Inflammatory macrophage (primary cell): ENCODE data around the gene DIS3L2.
"Not testable (repeated sequence)": the region's sequence is repeated elsewhere in the genome, so short reads cannot be mapped to it uniquely, and the experiment has no call there.

ENCODE experiments used
- DNase-seq, 2 donors: peaks; one replicate each; pipeline ENCODE4 v3.0.0-alpha.2; 2020 to 2022

Gene DIS3L2

DNA sequence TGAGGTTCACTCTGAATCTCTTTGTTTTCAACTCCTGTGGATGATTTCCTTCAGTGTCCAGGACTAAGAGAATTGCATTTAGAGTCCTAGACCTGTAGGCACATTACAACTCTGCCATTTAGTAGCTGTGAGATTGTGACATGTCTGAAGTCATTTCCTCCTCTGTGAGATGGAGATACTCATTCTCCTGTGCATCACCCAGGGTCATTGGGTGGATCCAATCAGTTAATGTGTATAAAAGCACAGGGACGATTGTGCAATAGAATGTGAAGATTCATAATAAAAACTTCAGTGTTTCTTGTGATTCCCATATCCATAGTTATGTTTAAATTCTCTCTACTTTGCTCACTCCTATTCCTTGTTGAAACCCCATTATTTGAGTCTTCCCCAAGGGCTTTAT lies 113.6 kb downstream of the DIS3L2 start:
- peak; percentile 23 to 44 for DNase-seq

DNA sequence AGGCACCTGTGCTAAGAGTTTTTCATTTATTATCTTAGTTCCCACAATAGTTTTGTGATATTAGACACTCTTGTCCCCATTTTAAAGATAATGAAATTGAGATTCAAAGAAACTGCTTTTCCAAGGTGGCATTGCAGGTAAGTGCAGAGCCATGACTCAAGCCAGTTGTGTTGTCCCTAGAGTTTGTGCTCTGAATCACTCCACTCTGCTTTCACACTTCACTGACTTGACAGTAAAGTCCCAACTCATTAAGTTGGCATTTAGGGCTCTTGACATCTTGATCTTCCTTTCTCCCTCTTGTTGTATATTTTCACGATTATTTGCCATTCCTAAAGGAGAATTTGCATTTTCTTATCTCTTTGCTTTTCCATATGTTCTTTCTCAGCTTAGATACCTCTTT lies 114.3 kb downstream of the DIS3L2 start:
- DNase-seq: no peak

DNA sequence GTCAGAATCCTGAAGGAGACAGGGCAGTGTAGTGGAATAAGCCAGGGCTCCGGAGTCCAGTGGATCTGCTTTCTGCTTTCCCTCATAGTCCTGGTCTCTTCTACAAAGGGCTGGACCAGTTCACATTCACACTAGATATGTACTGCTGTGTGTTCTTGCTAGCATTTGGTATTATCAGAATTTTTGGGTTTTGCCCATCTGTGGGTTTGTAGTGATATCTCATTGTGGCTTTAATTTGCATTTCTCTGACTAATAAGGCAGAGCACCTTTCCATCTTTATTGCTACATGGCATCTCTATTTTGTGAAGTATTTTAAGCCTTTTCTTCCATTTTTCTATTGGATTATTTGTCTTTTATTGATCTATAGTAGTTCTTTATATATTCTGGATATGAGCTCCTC lies 114.8 kb downstream of the DIS3L2 start:
- DNase-seq: no peak

DNA sequence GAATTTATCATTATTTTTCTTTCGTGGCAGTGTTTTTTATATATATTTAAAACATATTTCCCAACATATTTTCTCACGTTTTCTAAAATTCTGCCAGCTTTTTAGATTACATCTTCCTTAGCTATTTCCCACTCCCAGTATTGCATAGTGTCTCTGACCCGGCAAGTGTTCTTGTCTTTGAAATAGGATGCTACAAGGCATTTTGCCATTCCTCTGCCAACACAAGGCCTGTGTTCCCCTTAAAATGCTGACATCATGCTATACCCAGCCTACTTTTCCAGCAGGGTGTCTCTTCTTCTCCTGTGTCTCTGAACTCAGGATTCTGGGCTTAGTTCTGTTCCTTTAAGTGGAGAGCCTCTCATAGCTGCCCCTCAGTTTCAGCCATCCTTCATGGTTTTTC lies 115.2 kb downstream of the DIS3L2 start:
- no peak for DNase-seq

DNA sequence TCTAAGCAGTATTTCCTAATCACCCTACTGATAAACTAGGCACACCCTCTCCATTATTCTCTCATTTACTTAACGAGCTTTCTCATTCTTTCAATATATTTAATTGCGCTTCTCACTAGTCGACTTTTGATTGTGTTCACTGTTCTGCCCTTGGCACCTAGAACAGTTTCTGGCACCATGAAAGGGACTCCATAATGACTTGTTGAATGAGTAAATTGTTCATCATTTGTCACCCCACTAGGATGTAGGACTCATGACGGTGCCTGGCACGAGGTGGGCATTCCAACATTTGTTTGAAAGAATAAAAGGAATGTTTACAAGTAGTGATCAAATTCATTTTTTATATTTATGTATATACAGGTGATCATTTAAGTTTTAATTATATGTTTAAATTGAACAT lies 123.7 kb downstream of the DIS3L2 start:
- no peak for DNase-seq

DNA sequence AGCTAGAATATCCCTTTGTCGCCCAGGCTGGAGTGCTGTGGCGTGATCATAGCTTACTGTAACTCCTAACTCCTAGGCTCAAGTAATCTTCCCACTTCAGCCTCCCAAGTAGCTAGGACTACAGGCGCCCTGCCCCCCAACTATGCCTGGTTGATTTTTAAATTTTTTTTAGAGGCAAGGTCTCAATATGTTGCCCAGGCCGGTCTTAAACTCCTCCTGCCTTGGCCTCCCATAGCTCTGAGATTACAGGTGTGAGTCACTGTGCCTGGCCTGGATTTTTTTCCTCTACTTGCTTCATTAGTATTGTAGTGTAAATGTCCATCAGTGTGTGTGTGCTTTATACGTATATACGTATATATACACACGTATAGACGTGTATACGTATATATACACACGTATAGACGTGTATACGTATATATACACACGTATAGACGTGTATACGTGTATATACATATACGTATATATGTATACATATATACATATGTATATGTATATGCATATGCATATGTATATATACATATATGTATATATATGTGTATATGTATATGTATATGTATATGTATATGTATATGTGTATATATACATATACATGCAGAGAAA lies 124.4 kb downstream of the DIS3L2 start:
- no peak for DNase-seq

DNA sequence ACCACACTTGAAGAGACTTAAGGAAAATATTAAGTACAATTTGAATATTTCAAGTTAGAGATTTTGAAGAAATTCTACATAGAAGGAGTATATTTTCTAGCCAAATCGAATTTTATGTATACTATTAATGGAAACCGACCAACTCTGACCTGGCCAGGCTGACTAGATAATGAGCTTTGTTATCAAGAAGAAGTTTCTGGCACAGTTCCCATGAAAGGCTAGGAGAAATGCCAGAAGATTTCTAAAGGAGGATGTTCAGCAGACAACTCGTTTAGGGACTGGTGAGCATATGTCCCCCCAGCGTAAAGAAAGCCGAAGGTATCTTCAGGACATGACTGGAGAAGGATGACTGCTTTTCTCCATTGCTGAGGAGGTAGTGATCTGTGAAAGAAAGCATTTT lies 127.3 kb downstream of the DIS3L2 start:
- DNase-seq: no peak

DNA sequence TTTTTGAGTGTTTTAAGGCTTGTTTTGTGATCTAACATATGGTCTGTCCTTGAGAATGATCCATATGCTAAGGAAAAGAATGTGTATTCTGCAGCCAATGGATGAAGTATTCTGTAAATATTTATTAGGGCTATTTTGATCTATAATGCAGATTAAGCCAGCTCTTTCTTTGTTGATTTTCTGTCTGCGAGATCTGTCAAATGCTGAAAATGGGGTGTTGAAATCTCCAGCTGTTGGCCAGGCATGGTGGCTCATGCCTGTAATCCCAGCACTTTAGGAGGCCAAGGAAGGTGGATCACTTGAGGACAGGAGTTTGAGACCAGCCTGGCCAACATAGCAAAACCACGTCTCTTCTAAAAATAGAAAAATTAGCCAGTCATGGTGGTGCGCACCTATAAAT lies 132.7 kb downstream of the DIS3L2 start:
- DNase-seq: no peak

DNA sequence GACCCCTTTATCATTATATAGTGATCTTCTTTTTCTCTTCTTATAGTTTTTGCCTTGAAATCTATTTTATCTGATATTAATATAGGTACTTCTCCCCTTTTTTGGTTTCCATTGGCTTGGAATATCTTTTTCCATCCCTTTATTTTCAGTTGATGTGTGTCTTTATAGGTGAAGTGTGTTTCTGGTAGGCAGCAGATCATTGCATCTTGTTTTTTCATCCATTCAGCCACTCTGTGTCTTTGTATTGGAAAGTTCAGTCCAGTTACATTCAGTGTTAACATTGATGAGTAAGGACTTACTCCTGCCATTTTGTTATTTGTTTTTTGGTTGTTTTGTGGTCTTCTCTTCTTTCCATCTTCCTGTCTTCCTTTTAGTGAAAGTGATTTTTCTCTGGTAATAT lies 133.4 kb downstream of the DIS3L2 start:
- DNase-seq: no peak

DNA sequence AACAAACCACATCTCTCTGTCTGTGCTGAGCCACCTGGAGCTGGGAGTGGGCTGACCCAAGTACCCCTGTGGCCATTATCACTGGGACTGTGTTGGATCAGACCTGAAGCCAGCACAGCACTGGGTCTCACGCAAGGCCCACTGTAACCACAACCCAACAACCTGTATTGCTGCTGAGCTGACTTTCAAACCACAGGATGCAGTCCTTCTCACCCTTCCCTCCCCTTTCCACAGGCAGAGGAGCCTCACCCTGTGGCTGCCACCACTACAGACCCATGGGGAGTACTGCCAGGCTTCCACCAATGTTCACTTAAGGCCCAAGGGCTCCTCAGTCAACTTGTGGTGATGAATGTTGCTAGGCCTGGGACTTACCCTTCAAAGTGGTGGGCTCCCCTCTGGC lies 135.7 kb downstream of the DIS3L2 start:
- no peak for DNase-seq

DNA sequence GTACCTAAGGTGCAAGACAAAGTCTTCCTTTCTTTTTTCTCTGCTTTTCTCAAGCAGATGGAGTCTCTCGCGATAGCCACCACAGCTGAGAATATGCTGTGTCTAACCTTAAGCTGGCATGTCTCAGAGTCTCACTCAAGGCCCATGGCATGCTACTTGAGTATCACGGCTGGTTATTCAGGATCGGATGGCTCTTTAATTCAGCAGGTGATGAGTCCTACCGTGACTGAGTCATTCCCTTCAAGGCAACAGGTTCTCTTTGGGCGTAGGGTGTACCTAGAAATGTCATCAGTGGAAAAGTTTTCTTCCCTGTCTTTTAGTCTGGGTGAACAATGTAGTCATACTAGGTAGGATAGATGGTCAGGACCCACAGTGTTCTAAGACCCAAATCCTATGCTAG lies 136.2 kb downstream of the DIS3L2 start:
- no peak for DNase-seq

DNA sequence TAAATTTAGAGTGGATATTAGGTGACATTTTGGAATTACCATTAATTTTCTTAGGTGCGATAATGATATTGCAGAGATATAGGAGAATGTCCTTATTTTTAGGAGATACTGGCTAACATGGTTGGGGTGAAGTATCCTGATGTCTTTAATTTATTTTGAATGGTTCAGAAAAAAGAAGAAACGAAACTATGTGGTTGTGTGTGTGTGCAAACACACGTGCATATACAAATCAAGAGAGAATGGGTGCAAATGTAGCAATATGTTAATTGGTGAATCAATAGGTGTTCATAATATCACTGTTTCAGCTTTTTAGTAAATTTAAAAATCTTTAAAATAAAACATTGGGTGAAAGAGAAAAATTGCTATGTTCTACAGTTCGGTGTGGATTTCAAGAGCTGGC lies 140.9 kb downstream of the DIS3L2 start:
- DNase-seq: no peak

DNA sequence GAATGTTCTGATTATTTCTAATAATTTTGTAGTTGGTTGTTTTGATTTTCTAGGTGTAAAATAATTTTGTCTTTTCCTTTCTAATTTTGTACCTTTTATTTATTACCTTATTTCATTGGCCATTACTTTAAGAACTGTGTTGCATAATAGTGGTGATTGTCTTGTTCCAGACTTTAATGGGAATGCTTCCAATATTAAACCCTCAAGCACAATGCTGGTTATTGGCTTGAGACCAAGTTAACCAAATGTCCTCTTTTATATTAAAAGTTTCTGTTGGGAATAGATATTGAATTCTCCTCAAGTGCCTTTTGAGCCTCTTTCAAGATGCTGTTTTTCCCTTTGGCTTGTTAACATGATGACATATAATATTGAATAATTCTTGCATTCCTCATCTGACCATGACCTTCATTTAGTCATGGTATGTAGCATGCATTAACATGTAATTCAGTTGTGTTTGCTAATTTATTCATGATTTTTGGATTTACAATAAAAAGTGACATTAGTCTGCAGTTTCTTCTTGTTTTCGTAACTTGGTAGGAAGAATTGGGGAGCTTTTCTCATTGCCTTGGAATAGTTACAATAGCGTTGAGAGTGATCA lies 141.7 kb downstream of the DIS3L2 start:
- no peak for DNase-seq

DNA sequence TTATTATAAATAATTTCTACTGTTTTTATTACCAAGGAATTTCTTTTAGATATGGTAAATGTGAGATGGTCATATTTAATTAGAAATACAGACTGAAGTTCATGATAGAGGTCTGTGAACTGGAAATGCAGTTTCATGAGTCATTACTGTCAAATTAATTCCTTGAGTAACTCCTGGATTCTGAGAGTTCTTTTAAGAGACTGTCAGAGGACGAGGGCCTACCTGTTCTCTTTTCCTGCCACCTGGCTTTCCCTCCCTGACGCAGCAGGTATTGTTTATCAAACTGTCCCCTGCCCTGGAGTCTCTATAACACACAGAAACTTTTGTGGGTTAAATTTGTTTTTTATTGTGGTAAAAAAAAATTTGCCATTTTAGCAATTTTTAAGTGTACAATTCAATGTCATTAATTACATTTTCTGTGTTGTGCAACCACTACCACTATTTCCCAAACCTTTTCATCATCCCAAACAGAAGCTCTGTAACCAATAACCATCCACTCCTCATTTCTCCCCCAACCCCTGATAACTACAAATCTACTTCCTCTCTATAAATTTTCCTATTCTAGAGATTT lies 142.6 kb downstream of the DIS3L2 start:
- no peak for DNase-seq

DNA sequence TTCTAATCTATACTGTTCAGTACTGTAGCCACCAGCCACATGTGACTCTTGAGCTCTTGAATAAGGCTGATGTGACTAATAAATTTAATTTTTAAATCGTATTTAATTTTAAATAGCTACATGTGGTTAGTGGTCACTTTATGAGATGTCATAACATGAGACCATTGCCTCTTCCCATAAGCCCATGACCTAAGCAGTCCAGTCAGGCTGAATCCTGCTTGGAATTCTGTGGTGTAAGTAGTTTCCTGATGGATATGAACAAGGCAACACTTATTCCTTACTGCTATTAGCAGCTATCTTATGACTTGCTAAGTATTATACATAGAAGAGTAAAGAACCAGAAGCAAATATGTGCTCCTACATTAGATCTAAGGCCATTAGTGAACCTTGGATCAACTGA lies 150.0 kb downstream of the DIS3L2 start:
- DNase-seq: no peak

DNA sequence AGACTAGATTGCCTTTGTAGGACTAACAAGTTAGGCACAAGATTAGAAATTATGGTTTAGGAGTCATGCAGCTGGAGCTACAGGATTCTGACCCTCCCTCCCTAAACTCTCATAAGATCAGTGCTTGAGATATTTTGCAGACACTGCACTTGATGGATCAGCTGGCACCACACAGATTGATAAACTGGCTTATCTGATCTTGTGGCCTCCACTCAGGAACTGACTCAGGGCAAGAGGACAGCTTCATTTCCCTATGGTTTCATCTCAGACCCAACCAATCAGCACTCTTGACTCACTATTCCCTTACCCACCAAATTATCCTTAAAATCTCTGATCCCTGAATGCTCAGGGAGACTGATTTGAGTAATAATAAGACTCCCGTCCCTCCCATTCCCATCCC lies 152.3 kb downstream of the DIS3L2 start:
- no peak for DNase-seq

DNA sequence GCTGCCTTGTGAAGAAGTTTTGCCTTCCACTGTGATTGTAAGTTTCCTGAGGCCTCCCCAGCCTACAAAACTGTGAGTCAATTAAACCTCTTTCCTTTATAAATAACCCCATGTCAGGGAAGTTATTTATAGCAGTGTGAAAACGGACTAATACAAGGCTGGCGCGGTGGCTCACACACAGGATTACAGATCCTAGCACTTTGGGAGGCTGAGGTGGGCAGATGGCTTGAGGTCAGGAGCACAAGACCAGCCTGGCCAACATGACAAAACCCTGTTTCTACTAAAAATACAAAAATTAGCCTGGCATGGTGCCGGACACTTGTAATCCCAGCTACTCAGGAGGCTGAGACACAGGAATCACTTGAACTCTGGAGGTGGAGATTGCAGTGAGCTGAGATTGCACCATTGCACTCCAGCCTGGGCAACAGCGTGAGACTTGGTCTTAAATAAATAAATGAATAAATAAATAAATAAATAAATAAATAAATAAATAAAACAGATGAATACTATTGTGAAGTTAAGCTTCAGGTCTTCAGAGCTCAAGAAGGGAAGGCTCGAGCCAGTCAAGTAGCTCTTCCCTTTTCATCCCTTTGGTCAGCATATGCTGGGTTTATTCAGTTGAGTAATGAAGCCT lies 154.3 kb downstream of the DIS3L2 start:
- not testable (repeated sequence) for DNase-seq

DNA sequence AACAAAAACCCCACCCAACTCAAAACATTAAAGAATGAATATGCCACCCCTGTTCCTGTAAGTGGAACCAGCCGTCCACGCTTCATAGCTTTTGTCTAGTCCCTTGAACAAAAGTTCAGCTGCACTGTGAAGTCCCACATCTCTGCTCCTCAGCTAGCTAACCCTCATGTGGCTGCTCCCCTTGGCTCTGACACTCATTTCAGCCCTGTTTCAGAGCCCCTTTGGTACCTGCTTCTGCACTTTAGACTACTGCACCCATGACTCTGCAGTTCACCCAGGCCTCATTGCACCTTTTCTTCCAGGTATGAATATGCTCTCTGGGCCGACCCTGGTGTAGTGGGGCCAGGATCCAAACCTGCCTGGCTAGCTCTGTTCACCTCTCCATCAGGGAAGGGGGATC lies 155.3 kb downstream of the DIS3L2 start:
- no peak for DNase-seq

DNA sequence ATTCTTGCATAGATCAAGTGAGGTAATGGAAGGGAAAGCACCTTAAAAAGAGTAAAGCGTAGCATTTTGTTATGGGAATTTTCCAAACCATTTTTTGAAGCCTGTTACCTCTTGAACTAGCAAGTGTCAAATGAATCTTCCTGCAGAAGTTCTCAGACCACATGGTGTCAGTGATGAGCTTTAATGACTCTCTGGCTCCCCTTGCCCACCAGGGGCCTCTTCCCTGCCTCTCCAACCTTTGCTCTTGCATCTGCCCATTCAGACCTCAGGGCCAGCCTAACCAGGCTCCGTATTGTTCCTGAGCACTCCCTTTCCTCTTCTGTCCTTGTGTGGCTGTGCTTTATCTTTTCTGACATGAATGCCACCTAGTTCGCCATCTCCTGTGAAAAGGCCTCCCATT lies 155.9 kb downstream of the DIS3L2 start:
- DNase-seq: no peak

DNA sequence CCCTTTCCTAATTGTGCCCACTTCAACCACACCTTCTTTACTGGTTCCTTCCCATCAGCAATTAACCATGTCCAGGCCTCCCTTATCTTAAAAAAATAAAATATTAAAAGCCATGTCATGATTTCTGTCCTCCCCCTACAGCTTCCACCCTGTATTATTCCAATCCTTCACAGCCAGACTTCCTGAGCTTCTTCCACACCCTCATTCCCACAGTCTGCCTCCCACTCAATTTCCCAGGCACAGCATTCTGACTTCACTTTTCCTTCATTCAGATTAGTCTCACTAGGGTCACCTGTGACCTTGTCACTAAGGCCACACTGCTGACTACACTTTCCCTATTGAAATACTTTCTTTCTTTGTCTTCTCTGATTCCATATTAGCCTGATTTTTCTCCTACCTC lies 159.4 kb downstream of the DIS3L2 start:
- no peak for DNase-seq

DNA sequence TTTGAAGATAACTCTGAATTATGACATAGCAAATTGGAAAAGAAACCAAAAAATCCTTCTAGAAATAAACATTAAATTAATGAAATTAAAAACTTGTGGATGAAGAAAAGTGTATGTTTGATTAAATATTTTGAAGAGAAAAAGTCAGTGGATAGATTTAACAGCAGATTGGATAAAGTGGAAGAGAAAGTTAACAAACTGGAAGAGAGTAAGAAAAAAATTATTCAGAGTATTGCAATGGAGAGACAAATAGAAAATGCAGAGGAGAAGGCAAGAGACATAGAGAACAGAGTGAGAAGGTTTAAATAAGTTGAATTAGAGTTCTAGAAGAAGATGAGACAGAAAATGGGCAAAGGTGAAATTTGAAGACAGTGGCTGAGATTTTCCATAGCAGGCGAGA lies 162.8 kb downstream of the DIS3L2 start:
- no peak for DNase-seq

DNA sequence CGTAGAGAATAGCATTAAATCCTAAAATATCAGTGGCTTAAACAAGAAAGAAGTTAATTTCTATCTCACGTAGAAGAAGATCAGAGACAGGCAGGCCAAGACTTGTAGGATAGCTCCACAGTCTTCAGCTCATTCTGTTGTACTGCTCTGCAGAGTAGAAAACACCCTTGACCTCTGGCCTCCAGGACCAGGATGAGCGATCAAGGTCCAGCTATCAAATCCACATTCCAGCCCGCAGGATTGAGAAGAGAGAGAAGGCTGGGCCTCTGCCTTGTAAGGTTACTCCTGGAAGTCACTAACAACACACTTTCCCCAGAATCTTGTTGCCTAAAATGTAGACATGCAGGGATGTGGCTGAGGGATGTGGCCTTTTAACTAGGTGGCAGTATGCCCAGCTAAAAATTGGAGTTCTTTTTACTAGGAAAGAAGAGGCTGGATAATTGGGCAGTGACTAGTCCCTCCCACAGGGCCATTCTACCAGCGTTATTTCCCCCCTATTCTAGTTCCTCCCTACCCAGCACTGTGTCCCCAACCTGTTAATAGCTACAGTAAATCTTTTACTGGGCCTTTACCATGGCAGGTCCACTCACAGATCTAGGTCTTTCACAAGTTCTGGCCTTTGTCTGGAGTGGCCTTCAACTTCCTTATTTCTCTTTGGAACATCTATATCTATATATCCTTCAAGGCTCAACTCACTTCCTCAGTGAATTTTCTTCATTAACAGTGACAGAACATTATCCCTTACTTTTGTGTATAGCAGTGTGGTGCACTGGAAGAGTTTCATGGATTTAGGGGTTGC lies 165.0 kb downstream of the DIS3L2 start:
- peak; percentile 58 to 66 for DNase-seq

DNA sequence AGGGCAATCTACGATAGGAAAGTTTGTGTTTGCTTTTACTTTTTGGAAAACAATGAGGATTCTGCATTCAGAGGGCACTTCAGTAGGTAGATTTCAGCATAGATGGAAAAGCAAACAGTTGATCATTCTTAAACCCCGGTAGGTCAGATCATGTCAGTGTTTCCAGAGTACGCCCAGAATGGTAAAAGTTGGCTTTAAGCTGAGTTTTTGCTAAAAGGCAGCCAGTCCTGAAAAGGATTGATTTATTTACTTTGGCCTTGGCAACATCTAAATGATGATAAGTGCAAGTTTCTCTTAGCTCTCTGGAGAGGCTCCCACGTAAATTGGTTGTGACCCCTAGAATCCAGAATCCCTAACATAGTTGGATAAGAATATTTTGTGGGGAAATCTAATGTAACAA lies 168.0 kb downstream of the DIS3L2 start:
- no peak for DNase-seq

DNA sequence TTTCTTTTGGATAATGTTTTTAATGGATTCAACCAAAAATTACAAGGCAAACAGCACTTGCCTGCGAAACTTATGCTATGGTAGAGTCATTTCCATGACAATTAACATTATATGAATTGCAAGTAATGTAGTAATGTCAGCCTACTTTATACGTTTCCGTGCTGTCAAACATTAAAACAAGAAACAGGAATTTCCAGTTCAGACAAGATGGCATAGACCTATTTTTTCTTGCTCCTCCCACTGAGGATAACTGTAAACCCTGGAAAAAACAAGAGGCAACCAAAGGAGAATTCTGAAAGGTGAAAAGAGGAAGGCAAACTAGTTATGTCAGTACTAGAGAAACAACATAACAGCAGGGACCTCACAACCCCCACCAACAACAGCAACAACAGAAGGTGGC lies 170.7 kb downstream of the DIS3L2 start:
- no peak for DNase-seq
